ENCODE results near the gene RAB17. TPM values are rescaled to one million over a fixed set of nuclear protein-coding genes. Genes with fewer than 3 reads are reported as not detected.
"Not testable (repeated sequence)": the region's sequence is repeated elsewhere in the genome, so short reads cannot be mapped to it uniquely, and the experiment has no call there.

The RAB17 gene
- total RNA-seq, 1 donor from 2014 or later: 12.3 TPM

DNA sequence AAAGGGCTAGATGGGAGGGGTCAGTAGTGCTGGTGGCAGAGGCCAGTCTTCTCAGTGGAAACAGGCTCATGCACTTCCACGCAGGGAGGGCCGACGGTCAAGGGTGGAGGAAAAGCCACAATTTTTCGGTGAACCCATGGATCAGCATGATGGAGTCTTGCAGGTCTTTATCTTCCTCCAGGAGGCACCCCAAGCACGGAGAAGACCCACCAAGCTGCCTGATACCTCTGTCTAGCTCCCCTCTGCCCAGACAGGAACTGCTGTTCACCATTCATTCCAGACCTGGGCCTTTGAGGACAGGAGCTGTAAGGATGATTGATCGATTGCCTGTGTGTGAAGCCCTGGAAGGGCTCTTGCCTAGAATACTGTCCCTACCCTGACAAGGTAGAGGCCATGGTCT lies 34.0 kb upstream of the RAB17 start:
- DNase-seq (ENCODE audit: low read depth in 2 of 2): no peak

DNA sequence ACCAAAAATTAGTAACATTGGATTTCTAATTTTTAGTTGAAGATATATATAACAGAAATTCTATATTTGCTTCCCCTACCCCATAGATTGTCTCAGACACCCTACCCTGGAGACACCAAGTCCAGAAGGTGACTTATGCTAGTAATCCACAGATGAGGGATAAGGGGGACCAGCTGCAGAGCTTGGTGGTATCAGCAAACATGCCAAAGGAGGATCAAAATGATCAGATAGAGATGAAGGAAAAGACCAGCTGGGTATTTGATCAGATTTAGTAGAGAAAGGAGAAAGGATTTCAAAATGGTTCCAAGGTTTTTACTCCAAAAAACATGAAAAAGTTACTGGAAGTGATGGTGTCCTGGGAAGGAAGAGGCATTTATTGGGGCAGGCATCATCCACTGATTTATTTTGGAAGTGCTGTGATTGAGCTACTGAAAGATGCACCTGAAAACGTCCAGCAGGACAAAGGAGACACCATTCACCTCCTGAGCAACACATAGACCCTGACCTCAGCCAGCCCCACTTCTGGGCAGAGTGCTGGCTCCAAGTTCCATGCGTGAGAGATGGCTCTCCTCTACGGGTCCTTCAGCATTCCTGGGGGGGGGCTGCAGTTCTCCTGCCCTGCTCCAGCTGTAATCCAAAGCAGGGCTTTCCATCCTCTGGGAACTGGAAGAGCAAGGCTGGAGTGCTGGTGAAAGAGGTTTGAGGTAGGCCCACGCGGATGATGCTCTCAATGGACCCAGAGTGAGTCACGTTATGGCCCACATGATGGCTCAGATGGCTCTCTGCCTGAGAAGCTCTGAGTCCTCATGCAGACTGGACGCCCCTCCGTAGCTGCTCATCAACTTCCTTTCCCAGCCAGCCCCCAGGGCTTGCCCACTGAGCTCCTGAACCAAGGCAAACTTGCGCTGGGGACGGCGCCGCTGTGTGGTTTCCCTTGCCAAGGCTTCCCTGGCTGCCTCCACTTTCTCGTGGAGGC lies 33.2 kb upstream of the RAB17 start:
- DNase-seq (ENCODE audit: low read depth in 2 of 2): no peak

DNA sequence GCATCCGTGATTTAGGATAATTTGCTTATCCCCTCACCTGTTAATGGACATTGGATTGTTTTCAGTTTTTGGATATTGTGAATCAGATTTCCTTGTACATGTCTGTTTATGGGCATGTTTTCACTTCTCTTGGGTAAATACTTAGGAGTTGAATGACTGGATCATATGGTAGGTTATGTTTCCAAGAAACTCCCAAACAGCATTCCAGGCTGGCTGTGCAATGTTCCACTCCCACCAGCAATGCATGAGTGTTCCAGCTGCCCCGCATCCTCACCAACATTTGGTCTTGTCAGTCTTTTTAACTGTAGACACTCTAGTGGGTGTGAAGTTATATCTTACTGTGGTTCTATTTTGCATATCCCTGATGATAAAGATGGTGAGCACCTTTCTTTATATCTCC lies 27.9 kb upstream of the RAB17 start:
- DNase-seq (ENCODE audit: low read depth in 2 of 2): peak in 1 of 2 donors; percentile 43

- DNase-seq (ENCODE audit: low read depth in 2 of 2): peak in 1 of 2 donors; percentile 84
Observed at GRCh38 chr2:237617587-237617982, 27.1 kb upstream of the RAB17 start.

DNA sequence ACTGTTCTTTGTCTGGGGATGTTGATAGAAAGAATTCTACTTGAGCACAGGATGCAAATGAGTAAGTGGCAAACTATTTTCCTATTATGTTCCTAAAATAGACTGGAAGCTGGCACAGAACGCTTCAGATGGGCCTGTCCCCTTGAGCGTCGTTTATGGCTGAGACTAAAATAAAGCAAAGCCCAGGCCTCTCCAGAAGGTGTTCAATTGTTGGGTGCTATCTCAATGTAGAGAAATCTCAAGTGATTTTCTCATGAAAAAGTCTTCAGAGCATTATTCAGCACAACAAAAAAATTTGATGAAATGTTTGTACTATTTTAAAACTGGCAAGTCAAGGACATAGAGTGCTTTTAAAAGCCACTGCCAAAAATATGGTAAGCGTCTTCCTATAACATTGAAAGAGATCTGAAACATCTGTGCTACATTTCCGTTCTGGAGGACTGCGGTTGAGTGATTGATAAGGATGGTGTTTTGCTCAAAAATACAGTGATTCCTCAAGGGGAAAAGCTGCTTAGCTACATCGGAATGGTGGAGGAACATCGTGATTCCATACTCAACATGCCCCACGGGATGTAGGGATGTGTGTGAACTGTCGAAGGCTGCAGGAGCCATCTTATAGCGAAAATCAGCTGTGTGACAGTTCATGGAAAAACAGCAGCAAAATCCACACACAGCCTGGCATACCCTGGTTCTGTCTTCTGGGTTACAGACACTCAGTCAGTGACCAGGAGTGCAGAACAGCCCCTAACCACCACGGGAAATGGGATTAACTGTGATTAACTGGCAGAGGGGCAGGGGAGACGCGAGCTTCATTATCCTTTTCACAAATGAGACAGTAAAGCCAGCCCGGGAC lies 26.4 kb upstream of the RAB17 start:
- peak; percentile 81 to 95 for DNase-seq (ENCODE audit: low read depth in 2 of 2)

- no peak for DNase-seq (ENCODE audit: low read depth in 2 of 2)
Observed at GRCh38 chr2:237616373-237616733, 25.8 kb upstream of the RAB17 start.

GRCh38 chr2:237615631-237616249 lies 25.2 kb upstream of the RAB17 start:
- peak in 1 of 2 donors; percentile 64 for DNase-seq (ENCODE audit: low read depth in 2 of 2)

DNA sequence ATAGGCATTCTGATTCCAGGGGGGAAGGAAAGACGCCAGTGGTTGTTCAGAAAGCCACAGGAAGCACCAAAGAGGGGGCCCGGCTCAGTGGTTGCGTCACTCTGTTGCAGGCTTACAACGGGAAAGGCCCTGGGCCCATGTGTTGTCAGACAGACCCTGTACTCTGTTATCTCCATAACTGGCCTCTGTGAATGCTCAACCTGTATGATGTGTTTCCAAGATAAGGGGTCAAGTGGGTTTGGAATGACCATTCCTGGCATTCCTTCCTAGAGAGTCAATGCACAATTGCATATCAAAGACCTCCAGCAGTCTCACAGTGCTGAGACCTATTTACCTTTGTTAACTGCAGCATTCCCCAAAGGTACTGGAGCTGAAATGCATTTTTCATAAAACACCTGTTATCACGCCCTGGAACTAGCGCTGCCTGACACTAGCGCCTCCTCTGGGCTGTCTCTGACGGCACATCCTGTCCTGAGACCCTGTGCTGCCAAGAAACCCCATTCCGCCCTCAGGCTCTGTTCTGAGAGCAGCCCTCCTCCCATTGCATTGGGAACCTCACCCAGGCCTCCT lies 23.7 kb upstream of the RAB17 start:
- DNase-seq (ENCODE audit: low read depth in 2 of 2): peak; percentile 85 to 95

DNA sequence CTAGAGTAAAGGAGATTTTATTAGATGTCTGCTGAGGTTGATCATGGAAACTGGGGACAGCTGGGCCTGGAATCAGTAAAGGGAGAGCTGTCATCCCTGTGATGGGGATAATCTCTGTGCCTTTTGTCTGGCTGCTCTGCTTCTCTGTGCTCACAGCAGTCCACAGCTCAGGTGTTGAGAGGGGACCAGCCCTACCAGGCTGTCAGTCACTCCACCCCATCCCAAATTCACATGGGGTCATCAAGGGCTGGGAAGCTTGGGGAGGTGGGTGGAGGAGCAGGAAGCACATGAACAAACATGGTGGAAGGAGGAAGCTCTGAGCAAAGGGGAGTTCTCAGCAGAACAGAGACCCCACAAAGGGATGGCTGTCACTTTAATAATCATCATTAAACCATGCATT lies 23.1 kb upstream of the RAB17 start:
- DNase-seq (ENCODE audit: low read depth in 2 of 2): no peak

DNA sequence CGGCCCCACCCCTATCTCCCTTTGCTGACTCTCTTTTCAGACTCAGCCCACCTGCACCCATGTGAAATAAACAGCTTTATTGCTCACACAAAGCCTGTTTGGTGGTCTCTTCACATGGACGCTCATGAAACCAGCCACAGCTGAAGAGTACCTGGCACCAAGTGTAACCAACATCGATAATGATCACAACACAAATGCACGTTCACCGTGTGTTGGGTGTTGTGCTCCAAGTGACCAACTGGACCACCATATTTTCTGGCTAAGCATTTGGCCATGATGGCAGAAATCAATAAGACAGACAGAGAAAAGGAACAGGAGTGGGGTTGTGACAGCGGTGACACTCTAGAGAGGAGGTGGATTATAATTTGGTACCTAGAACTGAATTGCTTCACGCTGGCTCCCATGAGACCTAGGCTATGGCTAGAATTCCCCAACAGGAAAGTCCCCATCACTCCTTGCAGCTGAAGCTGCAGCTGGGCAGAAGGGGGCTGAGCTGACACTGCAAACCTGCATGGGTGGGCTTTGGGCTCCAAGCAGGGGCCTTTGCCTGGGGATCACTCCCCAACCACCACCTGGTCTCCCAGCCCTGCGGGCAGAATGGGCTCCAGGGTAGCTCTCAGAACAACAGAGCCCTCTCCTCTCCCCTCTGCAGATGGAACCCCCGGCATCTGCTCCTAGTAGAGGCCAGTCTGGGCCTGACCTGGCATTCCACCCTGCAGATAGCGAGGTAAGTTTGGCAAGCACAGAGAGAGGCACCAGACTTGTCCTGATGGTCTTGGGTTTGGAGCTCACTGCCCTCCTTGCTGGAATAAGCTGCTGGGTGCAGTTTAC lies 22.2 kb upstream of the RAB17 start:
- DNase-seq (ENCODE audit: low read depth in 2 of 2): no peak

- DNase-seq (ENCODE audit: low read depth in 2 of 2): not testable (repeated sequence)
Observed at GRCh38 chr2:237606522-237606921, 16.0 kb upstream of the RAB17 start.

DNA sequence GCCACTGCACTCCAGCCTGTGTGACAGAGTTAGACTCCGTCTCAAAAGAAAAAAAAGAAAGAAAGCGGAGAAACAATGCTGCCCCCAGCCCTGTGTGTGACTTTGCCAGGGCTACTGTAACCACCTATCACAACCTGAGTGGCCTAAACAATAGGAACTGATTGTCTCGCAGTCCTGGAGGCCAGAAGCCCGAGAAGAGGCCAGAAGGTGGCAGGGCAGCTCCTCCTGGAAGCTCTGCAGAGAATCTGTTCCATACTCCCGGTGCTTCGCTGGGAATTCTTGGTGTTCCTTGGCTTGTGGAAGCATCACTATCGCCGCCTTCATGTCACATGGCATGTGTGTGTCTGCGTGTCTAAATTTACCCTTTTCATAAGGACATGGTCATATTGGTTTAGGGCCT lies 14.4 kb upstream of the RAB17 start:
- peak in 1 of 2 donors; percentile 76 for DNase-seq (ENCODE audit: low read depth in 2 of 2)

- no peak for DNase-seq (ENCODE audit: low read depth in 2 of 2)
Observed at GRCh38 chr2:237604391-237604790, 13.9 kb upstream of the RAB17 start.

- DNase-seq (ENCODE audit: low read depth in 2 of 2): peak; percentile 98 to 99
Observed at GRCh38 chr2:237603718-237604362, 13.3 kb upstream of the RAB17 start.

- DNase-seq (ENCODE audit: low read depth in 2 of 2): no peak
Observed at GRCh38 chr2:237603049-237603717, 12.6 kb upstream of the RAB17 start.

- DNase-seq (ENCODE audit: low read depth in 2 of 2): no peak
Observed at GRCh38 chr2:237602409-237602808, 11.9 kb upstream of the RAB17 start.

- no peak for DNase-seq (ENCODE audit: low read depth in 2 of 2)
Observed at GRCh38 chr2:237601453-237602116, 11.1 kb upstream of the RAB17 start.

DNA sequence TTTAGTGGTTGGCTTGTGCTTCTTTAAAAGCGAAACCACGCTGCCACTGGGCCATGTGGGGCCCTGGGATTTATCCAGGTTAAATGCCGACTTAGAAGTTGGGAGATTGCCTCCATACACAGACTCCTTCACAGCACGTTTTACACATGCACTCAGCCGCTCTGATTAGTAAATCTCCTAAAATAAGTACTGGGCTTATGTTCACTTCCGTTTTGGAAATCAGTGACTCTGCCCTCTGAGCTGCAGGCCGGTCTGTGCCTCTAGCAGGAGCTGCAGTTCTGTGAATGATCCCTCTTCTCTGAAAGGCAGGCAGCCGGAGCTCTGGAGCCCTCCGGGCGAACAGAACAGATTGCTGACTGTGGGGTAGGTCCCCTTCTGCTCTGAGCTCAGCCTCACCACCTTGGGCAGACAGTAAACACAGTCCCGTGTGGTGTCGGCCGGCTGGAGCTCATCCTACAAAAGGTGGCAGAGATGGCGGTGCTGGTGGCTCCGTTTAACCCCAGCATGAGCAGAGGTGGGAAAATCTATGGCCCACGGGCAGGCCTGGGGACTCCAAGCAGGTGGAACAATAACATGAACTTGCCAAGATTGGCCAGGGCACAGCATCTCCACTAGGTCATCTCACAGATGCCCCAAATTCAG lies 9.8 kb upstream of the RAB17 start:
- DNase-seq (ENCODE audit: low read depth in 2 of 2): peak in 1 of 2 donors; percentile 68
